Measurements from ENCODE around the gene CDK3.
"Not testable (repeated sequence)": the region's sequence is repeated elsewhere in the genome, so short reads cannot be mapped to it uniquely, and the experiment has no call there.

The CDK3 gene

GRCh38 chr17:76044475-76045007 is 43.9 kb downstream of the CDK3 start:
- FAIRE-seq = not testable (repeated sequence)

- FAIRE-seq = no peak
These were observed 45.4 kb downstream of the CDK3 start for GRCh38 chr17:76046064-76046463.

- FAIRE-seq = no peak
These were observed 47.5 kb downstream of the CDK3 start for GRCh38 chr17:76048025-76048605.

GRCh38 chr17:76048711-76049110 is 48.1 kb downstream of the CDK3 start:
- no peak for FAIRE-seq

- FAIRE-seq = no peak
These were observed 48.6 kb downstream of the CDK3 start for GRCh38 chr17:76049239-76049638.

GRCh38 chr17:76049836-76050537 is 49.3 kb downstream of the CDK3 start:
- FAIRE-seq = no peak

- FAIRE-seq = no peak
These were observed 50.1 kb downstream of the CDK3 start for GRCh38 chr17:76050538-76051467.

- FAIRE-seq = no peak
These were observed 50.9 kb downstream of the CDK3 start for GRCh38 chr17:76051561-76051960.

GRCh38 chr17:76053246-76054111 is 52.8 kb downstream of the CDK3 start:
- FAIRE-seq = no peak

GRCh38 chr17:76054112-76054476 is 53.4 kb downstream of the CDK3 start:
- no peak for FAIRE-seq

Data from G401.6 (cell line).